Activated T-helper 17 cell treated with anti-CD3 and anti-CD28 coated beads, Interleukin-2, amount 50 U/mL, for 72 hours (primary cell): ENCODE data around the gene ARR3. TPM values are rescaled to one million over a fixed set of nuclear protein-coding genes. Genes with fewer than 3 reads are reported as not detected.
"Not testable (repeated sequence)": the region's sequence is repeated elsewhere in the genome, so short reads cannot be mapped to it uniquely, and the experiment has no call there.

Experiments used
- ATAC-seq: fragments of 150-1000 bp; cut with Tn5 transposase; replicated peaks from 2 replicates; pipeline ENCODE4 v1.10.0; 2021; ENCODE audit warnings: mild to moderate bottlenecking, moderate library complexity
- H3K27ac Mint-ChIP-seq: one replicate; pipeline ENCODE4 v1.8.0; 2022; ENCODE audit warnings: mixed read lengths
- H3K27me3 Mint-ChIP-seq: one replicate; pipeline ENCODE4 v1.8.0; 2022; ENCODE audit warnings: mixed read lengths
- H3K36me3 Mint-ChIP-seq: one replicate; pipeline ENCODE4 v1.8.0; 2022; ENCODE audit warnings: low read depth, mild to moderate bottlenecking, mixed read lengths
- H3K4me1 Mint-ChIP-seq: one replicate; pipeline ENCODE4 v1.8.0; 2022; ENCODE audit warnings: mixed read lengths
- H3K4me3 Mint-ChIP-seq: one replicate; pipeline ENCODE4 v1.8.0; 2022; ENCODE audit warnings: mild to moderate bottlenecking, mixed read lengths
- H3K9me3 Mint-ChIP-seq: one replicate; pipeline ENCODE4 v1.8.0; 2022; ENCODE audit warnings: mixed read lengths
- total RNA-seq, 2 donors: library from RNA; stranded (reverse); gene quantifications; one replicate each; pipeline ENCODE4 v1.2.3, GENCODE V29; 2022

The ARR3 gene
- total RNA-seq, 2 donors from 2014 or later = not detected

DNA sequence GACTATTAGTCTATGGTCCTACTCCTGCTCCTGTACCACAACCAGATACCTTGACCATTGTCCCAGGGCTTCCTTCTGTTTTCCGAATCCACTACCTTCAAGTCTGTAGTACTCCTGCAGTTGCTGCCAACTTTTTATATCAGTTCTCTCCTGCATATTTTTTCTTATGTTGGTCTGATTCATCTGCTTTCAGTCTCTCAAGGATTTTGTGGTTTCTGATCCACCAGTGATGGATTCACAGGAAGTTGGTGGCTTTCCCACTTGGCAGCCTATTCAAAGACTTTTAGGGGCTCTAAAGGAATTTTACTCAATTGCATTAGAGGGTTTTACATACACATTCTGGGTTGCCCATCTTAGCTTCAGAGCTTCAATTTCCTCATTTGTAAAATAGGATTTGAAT is 45.4 kb downstream of the ARR3 start:
- H3K9me3 Mint-ChIP-seq = no peaks in the 10 kb centered on the region
- no peaks in the 10 kb centered on the region for H3K36me3 Mint-ChIP-seq
- no peaks in the 10 kb centered on the region for H3K4me1 Mint-ChIP-seq
- H3K4me3 Mint-ChIP-seq = no peak overlapping the region
- no peaks in the 10 kb centered on the region for H3K27me3 Mint-ChIP-seq
- no peak overlapping the region for H3K27ac Mint-ChIP-seq
- no peak for ATAC-seq

DNA sequence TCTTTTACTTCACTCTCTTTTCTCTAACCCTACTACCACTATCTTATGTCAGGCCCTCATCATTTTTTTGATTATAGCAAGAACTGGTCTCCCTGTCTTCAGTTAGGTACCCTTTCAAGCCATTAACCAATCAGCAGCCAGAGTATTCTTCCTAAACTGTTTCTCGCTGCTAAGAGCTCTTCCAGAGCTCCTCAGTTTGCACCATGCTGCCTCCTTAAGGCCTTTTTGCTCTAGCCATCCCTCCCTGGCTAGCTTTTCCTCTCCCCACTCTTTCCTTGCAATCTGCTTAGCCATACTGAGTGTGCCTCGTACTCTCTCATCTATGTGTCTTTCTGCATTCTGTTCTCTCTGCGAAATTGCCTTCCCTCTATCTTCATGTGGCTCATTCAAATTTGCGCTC is 54.6 kb downstream of the ARR3 start:
- Mint-ChIP-seq H3K36me3 (no peaks in the 10 kb centered on the region), H3K27me3 (no peaks in the 10 kb centered on the region), H3K4me1 (no peaks in the 10 kb centered on the region), H3K9me3 (no peaks in the 10 kb centered on the region), H3K27ac (no peak overlapping the region), H3K4me3 (no peak overlapping the region)
- ATAC-seq = no peak

DNA sequence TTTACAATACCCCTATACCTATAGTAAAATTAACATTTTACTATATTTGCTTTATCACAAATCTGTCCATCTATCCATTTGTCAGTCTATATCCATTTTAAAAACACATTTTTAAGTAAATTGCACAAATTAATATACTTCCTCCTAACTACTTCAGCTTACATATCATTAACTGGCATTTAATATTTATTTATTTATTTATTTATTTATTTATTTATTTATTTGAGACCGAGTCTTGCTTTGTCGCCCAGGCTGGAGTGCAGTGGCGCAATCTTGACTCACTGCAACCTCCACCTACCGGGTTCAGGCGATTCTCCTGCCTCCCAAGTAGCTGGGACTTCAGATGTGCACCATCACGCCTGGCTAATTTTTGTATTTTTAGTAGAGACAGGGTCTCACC is 55.5 kb downstream of the ARR3 start:
- not testable (repeated sequence) for H3K27me3 Mint-ChIP-seq, H3K27ac Mint-ChIP-seq, ATAC-seq, H3K36me3 Mint-ChIP-seq, H3K4me3 Mint-ChIP-seq, H3K9me3 Mint-ChIP-seq, H3K4me1 Mint-ChIP-seq

DNA sequence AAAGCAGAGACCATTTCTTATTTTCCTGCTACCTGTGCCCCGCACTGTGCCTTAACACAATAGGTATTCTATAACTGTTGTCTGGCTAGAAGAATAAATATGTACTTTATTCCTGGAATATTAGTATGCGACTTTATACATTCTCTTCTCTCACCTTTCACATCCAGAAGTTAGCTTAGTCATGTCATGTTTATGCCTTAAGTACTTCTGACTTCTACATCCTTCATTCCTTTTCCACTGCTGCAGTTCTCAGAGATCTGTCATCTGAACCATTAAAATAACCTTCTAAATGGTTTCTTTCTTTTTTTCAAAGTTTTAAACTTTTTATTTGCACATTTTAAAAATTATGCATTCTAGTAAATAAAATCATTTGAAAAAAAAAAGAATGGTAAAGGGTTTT is 56.2 kb downstream of the ARR3 start:
- Mint-ChIP-seq H3K27me3 (no peaks in the 10 kb centered on the region), H3K27ac (no peak overlapping the region), H3K4me1 (no peaks in the 10 kb centered on the region), H3K4me3 (no peak overlapping the region), H3K9me3 (no peaks in the 10 kb centered on the region), H3K36me3 (no peaks in the 10 kb centered on the region)
- ATAC-seq = no peak

DNA sequence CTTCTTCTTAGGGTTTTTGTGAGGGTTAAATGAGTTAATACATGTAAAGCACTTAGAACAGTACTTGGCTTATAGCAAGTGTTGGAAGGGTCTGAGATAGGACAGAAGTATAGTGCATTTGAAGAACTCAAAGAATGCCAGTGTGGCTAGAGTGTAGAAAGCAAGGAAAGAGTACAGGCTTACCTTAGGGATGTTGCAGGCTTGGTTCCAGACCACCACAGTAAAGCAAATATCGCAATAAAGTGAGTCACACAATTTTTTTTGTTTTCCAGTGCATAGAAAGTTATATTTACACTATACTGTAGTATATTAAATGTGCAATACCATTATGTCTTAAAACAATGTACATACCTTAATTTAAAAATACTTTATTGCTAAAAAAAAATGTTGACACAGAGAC is 63.0 kb downstream of the ARR3 start:
- Mint-ChIP-seq H3K4me1 (no peaks in the 10 kb centered on the region), H3K27ac (no peak overlapping the region), H3K4me3 (no peak overlapping the region), H3K27me3 (no peaks in the 10 kb centered on the region), H3K9me3 (no peaks in the 10 kb centered on the region), H3K36me3 (no peaks in the 10 kb centered on the region)
- no peak for ATAC-seq

Other genes starting within 250 kb of the ARR3 start
- not detected for gene AWAT2, start 218.4 kb upstream of the ARR3 start, total RNA-seq
- gene OTUD6A, start 205.9 kb upstream of the ARR3 start, total RNA-seq = not detected
- 10 to 100 TPM; 39.1 to 64.3 TPM for gene IGBP1, start 134.9 kb upstream of the ARR3 start, total RNA-seq
- under 1 TPM in 1 of 2 donors, not detected in 1; 0.22 TPM for gene DGAT2L6, start 90.9 kb upstream of the ARR3 start, total RNA-seq
- not detected for gene AWAT1, start 33.7 kb upstream of the ARR3 start, total RNA-seq
- under 1 TPM; 0.35 to 0.85 TPM for gene P2RY4, start 8.1 kb upstream of the ARR3 start, total RNA-seq
- not detected for gene RAB41, start 13.8 kb downstream of the ARR3 start, total RNA-seq
- 10 to 100 TPM; 21.6 to 32.1 TPM for gene PDZD11, start 21.6 kb downstream of the ARR3 start, total RNA-seq
- 10 to 100 TPM; 25.4 to 30.3 TPM for gene KIF4A, start 21.8 kb downstream of the ARR3 start, total RNA-seq
- under 1 TPM; 0.24 to 0.69 TPM for gene GDPD2, start 155.0 kb downstream of the ARR3 start, total RNA-seq
- gene DLG3, start 176.5 kb downstream of the ARR3 start, total RNA-seq = 10 to 100 TPM; 17.3 to 17.6 TPM